Glomerular endothelial cell (primary cell): Measurements from ENCODE around the gene NARS2. TPM values are rescaled to one million over a fixed set of nuclear protein-coding genes. Genes with fewer than 3 reads are reported as not detected.
"Not testable (repeated sequence)": the region's sequence is repeated elsewhere in the genome, so short reads cannot be mapped to it uniquely, and the experiment has no call there.

Source experiments
- DNase-seq: peaks from one replicate; pipeline ENCODE4 v3.0.0-alpha.2; 2011; ENCODE audit warnings: low read depth, low spot score; ENCODE audit errors: extremely low read depth
- total RNA-seq: library from RNA; depleted of rRNA; stranded (reverse); fragments of >200 nt; gene quantifications from 2 replicates; pipeline ENCODE4 v1.2.3, GENCODE V29; 2015

Gene NARS2
- total RNA-seq, 1 donor from 2014 or later: 9.1 TPM

- no peak for DNase-seq
Measured at GRCh38 chr11:78493413-78493975, 81.2 kb downstream of the NARS2 start.

- DNase-seq: no peak
Measured at GRCh38 chr11:78492973-78493372, 81.7 kb downstream of the NARS2 start.

DNA sequence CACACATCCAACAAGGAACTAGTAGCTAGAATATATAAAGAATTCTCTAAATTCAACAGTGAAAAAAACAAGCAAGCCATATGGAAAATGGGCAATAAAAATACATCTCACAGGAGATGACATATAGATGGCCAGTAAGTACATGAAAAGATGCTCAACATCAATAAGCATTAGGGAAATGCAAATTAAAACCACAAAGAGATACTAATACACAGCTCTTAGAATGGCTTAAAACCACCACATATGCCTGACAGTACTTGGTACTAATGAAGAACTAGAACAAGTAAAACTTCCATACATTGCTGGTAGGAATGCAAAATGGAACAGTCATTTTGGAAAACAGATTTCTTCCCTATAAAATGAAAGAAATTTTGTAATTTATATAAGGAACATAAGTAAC, 85.5 kb downstream of the NARS2 start:
- DNase-seq: no peak

DNA sequence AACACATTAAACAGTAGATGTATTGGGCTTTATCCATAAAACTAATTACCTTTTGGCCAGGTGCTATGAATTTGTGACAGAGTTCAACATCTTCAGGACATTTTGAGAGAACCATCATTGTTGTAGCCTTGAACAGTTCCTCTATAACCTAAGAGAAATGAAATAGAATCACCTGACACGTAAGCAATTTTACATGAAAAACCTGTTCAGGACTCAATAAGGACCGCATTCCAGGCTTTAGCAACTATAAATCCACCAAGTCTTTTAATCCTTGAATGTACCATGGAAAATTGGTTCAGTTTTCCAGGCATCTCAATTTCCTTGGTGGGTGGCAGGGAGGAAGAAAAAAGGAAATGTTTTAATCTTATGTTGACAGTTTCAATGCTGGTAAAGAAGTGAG, 96.1 kb downstream of the NARS2 start:
- no peak for DNase-seq

- no peak for DNase-seq
Measured at GRCh38 chr11:78476066-78476465, 98.6 kb downstream of the NARS2 start.

DNA sequence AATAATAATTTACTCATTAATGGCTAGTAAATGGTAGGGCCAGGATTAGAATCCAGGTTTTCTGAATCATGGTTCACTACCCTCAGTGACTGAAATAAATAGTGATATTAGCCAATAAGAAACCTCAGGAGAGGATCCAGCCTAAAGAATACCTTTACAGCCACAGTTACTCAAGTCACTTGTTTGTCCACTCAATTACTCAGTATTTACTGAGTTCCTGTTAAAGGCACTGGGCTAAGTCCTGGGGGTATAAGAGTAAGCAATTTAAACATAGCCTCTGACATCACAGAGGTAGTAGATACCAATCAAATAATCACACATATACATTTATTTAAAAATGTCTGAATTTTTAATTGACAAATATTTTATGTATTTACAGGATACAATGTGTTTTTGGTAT, 100.2 kb downstream of the NARS2 start:
- no peak for DNase-seq

DNA sequence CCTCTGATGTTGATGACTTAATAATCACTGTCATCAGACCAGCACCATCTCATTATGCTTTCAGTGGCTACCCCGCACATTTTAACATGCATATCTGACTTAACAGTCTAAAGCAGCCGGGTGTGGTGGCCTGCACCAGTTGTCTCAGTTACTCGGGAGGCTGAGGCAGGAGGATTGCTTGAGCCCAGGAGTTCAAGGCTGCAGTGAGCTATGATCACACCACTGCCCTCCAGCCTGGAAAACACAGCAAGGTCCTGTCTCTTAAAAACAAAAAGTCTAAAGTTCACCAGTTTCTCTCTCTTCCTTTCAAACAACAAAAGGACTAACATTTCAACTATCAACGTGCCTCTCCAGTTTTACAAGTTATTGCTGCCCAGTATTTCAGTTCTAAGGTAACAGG, 101.8 kb downstream of the NARS2 start:
- DNase-seq: no peak

GRCh38 chr11:78472382-78472781, 102.3 kb downstream of the NARS2 start:
- DNase-seq: no peak

- DNase-seq: no peak
Measured at GRCh38 chr11:78470861-78471442, 103.7 kb downstream of the NARS2 start.

- DNase-seq: peak; percentile 45
Measured at GRCh38 chr11:78469896-78470295, 104.8 kb downstream of the NARS2 start.

- DNase-seq: no peak
Measured at GRCh38 chr11:78467931-78468330, 106.7 kb downstream of the NARS2 start.

GRCh38 chr11:78467370-78467769, 107.3 kb downstream of the NARS2 start:
- DNase-seq: no peak

DNA sequence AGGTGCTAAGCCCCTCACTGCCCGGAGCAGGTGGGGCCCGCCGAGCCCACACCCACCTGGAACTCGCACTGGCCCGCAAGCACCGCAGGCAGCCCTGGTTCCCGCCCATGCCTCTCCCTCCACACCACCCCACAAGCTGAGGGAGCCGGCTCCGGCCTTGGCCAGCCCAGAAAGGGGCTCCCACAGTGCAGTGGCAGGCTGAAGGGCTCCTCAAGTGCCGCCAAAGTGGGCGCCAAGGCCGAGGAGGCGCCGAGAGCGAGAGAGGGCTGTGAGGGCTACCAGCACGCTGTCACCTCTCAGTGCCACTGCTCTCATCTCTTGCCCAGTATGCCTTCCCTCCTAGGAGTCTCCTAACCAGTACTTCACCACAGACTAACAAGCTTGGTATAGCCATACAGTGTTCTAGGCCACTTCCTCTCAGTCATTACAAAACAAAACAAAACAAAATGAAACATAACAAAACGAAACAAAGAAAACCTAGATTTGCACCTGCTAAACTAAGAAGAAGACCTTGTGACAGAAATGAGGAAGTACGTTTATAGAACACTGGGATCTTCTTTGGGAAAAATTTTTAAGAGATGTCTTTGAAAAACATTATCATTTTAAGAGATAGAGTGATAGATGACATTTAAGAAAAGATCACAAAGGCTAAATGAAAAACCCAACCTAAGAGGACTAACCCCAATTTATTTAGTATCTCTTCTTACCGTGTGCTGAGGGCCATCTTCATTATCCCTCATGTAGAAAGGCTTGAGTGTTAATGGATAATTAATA, 109.3 kb downstream of the NARS2 start:
- DNase-seq: no peak

DNA sequence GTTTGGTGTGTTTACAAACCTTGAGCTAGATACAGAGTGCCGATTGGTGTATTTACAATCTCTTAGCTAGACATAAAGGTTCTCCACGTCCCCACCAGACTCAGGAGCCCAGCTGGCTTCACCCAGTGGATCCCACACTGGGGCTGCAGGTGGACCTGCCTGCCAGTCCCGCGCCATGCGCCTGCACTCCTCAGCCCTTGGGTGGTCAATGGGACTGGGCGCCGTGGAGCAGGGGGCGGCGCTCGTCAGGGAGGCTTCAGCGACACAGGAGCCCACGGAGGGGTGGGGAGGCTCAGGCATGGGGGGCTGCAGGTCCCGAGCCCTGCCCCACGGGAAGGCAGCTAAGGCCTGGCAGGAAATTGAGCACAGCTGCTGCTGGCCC, 109.9 kb downstream of the NARS2 start:
- DNase-seq: not testable (repeated sequence)

DNA sequence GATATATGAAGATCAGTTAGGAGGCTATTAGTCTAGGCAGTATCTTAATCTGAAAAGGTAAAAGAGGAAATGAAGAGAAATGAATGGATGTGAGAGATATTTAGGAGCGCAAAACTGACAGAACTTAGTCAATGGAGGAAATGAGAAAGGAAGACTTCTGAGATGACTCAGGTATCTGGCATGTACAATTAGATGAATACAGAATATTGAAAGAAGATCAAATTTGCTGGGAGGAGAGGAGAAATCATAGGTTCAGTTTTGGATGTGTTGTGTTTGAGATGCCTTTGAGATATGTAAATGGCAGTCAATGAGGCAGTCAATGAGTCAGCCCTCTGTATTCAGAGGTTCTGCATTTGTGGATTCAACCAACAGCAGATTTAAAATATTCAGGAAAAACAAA, 114.2 kb downstream of the NARS2 start:
- DNase-seq: no peak

- DNase-seq: no peak
Measured at GRCh38 chr11:78459738-78460137, 114.9 kb downstream of the NARS2 start.

- DNase-seq: no peak
Measured at GRCh38 chr11:78457448-78457847, 117.2 kb downstream of the NARS2 start.

GRCh38 chr11:78453140-78453935, 121.3 kb downstream of the NARS2 start:
- no peak for DNase-seq

DNA sequence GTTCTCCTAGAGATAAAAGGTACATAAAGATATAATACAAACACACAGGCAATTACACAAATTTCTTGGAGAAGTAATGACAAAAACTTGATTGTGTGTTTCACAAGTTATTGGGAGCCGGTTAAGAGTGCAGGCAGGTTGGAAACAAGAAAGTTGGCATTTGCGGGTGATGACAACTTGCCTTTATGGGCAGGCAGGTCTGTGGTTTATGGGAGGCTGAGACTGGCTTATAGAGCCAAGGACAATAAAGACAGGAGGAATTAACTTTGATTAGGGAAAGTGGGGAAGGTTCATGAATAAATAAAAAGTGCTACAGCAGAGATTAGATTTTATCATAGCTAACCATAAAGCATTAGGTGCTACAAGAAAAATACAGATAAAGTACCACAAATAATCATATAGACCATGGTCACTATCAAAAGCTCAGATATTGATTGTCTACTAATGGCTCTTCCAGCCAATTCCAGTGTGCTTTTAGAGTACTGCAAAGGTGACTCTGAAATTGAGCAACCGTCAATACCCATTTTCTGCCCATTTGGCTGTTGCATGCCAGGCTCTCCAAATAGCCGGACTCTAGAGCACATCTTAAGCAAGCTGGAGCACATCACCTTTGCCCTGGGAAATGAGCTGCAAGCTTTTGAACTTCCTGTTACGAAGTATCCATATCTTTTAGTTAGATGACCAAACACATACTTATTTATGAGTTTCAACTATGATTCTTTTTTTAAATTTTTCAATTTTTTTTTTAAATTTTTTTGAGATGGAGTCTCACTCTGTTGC, 123.1 kb downstream of the NARS2 start:
- no peak for DNase-seq

DNA sequence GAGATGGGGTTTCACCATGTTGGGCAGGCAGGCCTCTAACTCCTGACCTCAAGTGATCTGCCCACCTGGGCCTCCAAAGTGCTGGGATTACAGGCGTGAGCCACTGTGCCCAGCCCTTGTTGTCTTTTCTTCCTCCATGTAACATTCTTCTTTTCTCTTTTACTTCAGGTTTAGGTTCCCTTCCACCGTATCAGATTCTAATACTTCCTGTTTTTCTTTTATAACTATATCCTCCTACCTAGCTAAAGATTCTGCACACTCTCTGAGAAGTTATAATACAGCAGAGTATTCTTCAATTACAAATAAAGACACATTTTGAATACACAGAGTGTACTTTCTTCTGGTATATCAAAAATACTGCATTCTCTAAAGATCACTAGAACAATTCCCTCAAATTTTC, 123.8 kb downstream of the NARS2 start:
- DNase-seq: no peak

DNA sequence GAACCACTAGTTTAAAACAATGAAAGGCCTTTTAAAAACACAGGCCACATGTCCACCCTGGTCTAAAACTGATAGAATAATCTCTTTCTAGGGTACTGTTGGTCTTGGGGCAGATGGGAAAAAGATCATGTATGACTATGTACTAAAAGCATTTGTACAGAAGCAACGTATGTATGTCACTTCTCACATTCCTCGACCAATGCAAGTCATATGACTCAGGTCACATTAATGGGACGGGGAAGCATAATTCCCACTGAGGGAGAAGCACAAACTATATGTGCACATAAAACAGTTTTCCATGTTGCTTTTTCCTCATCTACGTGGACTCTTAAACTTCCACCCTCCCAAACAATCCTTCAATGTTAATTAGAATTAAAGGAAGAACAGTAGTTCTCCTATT, 124.8 kb downstream of the NARS2 start:
- DNase-seq: no peak
